ENCODE data around the gene GNB4.

The GNB4 gene

DNA sequence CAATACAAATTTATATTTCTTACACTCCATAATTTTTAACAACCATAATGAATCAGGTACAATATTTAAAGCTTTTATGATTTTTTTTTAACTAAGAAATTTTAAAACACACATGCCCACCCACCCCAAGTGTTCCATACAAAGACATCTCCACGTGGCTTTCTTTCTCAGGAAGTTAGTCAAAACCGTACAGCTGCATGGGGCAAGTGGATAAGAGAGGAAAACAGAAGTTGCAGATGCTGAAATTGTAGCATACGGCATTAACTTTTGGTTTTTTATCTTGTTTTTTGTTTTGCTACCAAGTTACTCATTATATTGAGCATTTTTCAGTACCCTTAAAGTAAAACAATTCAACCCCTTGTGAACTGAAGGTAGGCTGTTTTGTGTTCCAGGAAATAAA lies 14.8 kb downstream of the GNB4 start:
- TF ChIP-seq, protein P1, sequence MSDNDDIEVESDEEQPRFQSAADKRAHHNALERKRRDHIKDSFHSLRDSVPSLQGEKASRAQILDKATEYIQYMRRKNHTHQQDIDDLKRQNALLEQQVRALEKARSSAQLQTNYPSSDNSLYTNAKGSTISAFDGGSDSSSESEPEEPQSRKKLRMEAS (IDR thresholded peaks at IDR 0.05) = no peak
- TF ChIP-seq YY1 (IDR thresholded peaks at IDR 0.05; ENCODE audit: low read depth) (no peak), RAD21 (IDR thresholded peaks at IDR 0.05; ENCODE audit: low read depth) (no peak), EGR1 (IDR thresholded peaks at IDR 0.05) (no peak), TCF12 (IDR thresholded peaks at IDR 0.05; ENCODE audit: low read depth) (no peak), EP300 (IDR thresholded peaks at IDR 0.05; ENCODE audit: borderline replicate concordance) (no peak), NFIC (IDR thresholded peaks at IDR 0.05) (no peak), CEBPB (IDR thresholded peaks at IDR 0.05) (no peak), CREB1 (IDR thresholded peaks at IDR 0.05; ENCODE audit: low read depth) (no peak), TAF1 (IDR thresholded peaks at IDR 0.05; ENCODE audit: low read depth) (no peak), FOXM1 (IDR thresholded peaks at IDR 0.05; ENCODE audit: borderline replicate concordance, low read depth) (no peak), ZBTB7A (IDR thresholded peaks at IDR 0.05; ENCODE audit: low read depth) (no peak), TEAD4 (IDR thresholded peaks at IDR 0.05) (no peak)
- TF ChIP-seq, protein P2, sequence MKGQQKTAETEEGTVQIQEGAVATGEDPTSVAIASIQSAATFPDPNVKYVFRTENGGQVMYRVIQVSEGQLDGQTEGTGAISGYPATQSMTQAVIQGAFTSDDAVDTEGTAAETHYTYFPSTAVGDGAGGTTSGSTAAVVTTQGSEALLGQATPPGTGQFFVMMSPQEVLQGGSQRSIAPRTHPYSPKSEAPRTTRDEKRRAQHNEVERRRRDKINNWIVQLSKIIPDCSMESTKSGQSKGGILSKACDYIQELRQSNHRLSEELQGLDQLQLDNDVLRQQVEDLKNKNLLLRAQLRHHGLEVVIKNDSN (IDR thresholded peaks at IDR 0.05) = no peak
- TF ChIP-seq, protein P3, sequence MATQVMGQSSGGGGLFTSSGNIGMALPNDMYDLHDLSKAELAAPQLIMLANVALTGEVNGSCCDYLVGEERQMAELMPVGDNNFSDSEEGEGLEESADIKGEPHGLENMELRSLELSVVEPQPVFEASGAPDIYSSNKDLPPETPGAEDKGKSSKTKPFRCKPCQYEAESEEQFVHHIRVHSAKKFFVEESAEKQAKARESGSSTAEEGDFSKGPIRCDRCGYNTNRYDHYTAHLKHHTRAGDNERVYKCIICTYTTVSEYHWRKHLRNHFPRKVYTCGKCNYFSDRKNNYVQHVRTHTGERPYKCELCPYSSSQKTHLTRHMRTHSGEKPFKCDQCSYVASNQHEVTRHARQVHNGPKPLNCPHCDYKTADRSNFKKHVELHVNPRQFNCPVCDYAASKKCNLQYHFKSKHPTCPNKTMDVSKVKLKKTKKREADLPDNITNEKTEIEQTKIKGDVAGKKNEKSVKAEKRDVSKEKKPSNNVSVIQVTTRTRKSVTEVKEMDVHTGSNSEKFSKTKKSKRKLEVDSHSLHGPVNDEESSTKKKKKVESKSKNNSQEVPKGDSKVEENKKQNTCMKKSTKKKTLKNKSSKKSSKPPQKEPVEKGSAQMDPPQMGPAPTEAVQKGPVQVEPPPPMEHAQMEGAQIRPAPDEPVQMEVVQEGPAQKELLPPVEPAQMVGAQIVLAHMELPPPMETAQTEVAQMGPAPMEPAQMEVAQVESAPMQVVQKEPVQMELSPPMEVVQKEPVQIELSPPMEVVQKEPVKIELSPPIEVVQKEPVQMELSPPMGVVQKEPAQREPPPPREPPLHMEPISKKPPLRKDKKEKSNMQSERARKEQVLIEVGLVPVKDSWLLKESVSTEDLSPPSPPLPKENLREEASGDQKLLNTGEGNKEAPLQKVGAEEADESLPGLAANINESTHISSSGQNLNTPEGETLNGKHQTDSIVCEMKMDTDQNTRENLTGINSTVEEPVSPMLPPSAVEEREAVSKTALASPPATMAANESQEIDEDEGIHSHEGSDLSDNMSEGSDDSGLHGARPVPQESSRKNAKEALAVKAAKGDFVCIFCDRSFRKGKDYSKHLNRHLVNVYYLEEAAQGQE (IDR thresholded peaks at IDR 0.05; ENCODE audit: low read depth) = no peak

DNA sequence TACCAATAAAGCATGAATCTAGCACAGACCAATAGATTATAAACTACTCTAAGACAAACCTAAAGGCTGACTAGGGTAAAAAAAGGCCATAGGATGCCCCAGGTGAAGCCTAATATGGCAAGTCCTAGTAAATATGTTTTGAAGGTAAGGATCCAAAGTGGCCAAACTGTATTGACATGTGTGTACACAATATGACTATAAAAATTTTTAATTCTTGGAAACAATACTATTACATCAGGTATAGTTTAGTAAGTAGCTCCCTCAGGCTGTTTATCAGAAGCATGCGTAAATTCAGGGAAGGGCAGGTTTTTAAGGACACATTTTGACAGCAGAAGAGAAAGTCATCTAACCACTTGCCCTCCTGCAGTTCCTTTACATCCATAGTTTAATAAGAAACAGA lies 18.8 kb downstream of the GNB4 start:
- TF ChIP-seq RAD21 (IDR thresholded peaks at IDR 0.05; ENCODE audit: low read depth) (no peak), TCF12 (IDR thresholded peaks at IDR 0.05; ENCODE audit: low read depth) (no peak), EP300 (IDR thresholded peaks at IDR 0.05; ENCODE audit: borderline replicate concordance) (no peak), FOXM1 (IDR thresholded peaks at IDR 0.05; ENCODE audit: borderline replicate concordance, low read depth) (no peak), YY1 (IDR thresholded peaks at IDR 0.05; ENCODE audit: low read depth) (no peak), CREB1 (IDR thresholded peaks at IDR 0.05; ENCODE audit: low read depth) (no peak), TEAD4 (IDR thresholded peaks at IDR 0.05) (no peak)
- TF ChIP-seq, protein P2 (IDR thresholded peaks at IDR 0.05) = no peak
- TF ChIP-seq, protein P1 (IDR thresholded peaks at IDR 0.05) = no peak

DNA sequence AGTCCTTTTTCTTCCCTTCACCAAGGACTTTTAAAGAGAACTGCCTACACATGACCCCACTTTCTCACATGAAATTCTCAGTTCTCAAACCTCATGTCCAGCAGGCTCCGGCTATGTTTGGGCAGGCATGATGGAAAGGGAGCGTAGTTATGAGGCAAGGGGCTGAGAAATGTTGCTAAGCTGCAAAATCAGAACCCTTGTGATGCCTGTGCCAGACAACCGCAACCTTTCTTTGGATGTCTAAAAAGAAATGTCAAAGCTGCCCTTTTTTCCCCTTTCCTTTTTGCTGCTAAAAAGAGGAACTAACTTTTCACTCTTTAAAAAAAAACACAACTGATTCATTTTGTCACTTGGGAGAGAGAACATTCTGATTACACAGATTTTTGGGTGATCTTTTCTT lies 19.2 kb downstream of the GNB4 start:
- TF ChIP-seq, protein P3 (IDR thresholded peaks at IDR 0.05; ENCODE audit: low read depth) = no peak
- TF ChIP-seq EP300 (IDR thresholded peaks at IDR 0.05; ENCODE audit: borderline replicate concordance) (no peak), ZBTB7A (IDR thresholded peaks at IDR 0.05; ENCODE audit: low read depth) (no peak), TEAD4 (IDR thresholded peaks at IDR 0.05) (no peak), CEBPB (IDR thresholded peaks at IDR 0.05) (no peak), FOXM1 (IDR thresholded peaks at IDR 0.05; ENCODE audit: borderline replicate concordance, low read depth) (no peak), TAF1 (IDR thresholded peaks at IDR 0.05; ENCODE audit: low read depth) (no peak), EGR1 (IDR thresholded peaks at IDR 0.05) (no peak), RAD21 (IDR thresholded peaks at IDR 0.05; ENCODE audit: low read depth) (no peak), NFIC (IDR thresholded peaks at IDR 0.05) (no peak), YY1 (IDR thresholded peaks at IDR 0.05; ENCODE audit: low read depth) (no peak), CREB1 (IDR thresholded peaks at IDR 0.05; ENCODE audit: low read depth) (no peak), TCF12 (IDR thresholded peaks at IDR 0.05; ENCODE audit: low read depth) (no peak)
- TF ChIP-seq, protein P2 (IDR thresholded peaks at IDR 0.05) = no peak
- TF ChIP-seq, protein P1 (IDR thresholded peaks at IDR 0.05) = no peak

DNA sequence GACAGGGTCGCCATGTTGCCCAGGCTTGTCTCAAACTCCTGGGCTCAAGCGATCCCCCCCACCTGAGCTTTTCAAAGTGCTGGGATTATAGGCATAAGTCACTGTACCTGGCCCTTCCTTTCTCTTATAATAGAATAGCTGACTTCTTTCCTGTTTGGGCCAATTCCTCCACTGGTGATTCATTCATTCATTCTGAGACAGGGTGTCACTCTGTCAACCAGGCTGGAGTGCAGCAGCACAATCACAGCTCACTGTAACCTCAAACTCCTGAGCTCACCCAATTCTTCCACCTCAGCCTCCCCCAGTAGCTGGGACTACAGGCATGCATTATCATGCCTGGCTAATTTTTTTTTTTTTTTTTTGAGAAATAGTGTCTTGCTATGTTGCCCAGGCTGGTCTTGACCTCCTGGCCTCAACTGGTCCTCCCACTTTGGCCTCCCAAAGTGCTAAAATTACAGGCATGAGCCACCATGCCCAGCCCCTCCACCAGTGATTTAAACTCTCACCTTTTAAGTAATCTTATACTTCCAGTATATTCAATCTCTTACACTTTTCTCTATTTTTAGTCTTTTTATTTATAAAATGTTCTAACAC lies 20.9 kb downstream of the GNB4 start:
- TF ChIP-seq TAF1 (IDR thresholded peaks at IDR 0.05; ENCODE audit: low read depth) = no peak
- no peak for TF ChIP-seq CEBPB (IDR thresholded peaks at IDR 0.05)
- TF ChIP-seq EP300 (IDR thresholded peaks at IDR 0.05; ENCODE audit: borderline replicate concordance) = no peak
- no peak for TF ChIP-seq NFIC (IDR thresholded peaks at IDR 0.05)

DNA sequence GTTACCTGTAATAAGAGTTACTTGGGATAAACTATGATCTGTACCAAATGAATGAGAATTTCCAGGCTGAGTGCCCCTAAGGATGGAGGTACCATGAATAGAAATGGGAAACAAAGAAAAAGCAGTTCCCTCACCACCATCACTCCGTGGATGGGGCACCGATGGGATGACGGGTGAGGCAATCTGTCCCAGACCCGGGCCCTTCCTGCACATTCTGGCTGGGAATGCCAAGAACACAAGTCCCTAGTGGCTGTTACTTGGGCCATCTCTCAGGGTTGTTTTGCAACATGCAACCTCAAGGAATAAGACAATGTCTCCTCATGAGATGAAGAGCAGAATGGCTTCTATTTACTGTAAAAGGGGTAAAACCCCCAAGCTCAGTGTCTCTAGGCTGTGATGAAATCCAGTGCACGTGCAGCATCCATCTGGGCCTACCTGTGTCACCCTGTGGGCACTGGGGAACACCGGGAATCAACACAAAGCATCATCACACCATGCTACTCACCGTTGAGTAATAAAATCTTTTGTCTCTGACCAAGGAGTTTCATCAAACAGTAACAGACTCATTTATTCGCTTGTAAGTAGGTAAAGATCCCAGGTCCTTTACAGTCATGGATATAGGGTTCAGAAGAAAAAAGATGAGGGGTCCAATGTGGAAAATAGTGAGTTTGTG lies 22.3 kb downstream of the GNB4 start:
- TF ChIP-seq CEBPB (IDR thresholded peaks at IDR 0.05) = no peak
- TF ChIP-seq YY1 (IDR thresholded peaks at IDR 0.05; ENCODE audit: low read depth) = no peak
- TF ChIP-seq FOXM1 (IDR thresholded peaks at IDR 0.05; ENCODE audit: borderline replicate concordance, low read depth) = no peak
- no peak for TF ChIP-seq TAF1 (IDR thresholded peaks at IDR 0.05; ENCODE audit: low read depth)
- TF ChIP-seq, protein P3 (IDR thresholded peaks at IDR 0.05; ENCODE audit: low read depth) = no peak
- TF ChIP-seq EP300 (IDR thresholded peaks at IDR 0.05; ENCODE audit: borderline replicate concordance) = no peak
- TF ChIP-seq EGR1 (IDR thresholded peaks at IDR 0.05) = no peak
- no peak for TF ChIP-seq NFIC (IDR thresholded peaks at IDR 0.05)
- no peak for TF ChIP-seq TCF12 (IDR thresholded peaks at IDR 0.05; ENCODE audit: low read depth)
- no peak for TF ChIP-seq RAD21 (IDR thresholded peaks at IDR 0.05; ENCODE audit: low read depth)
- TF ChIP-seq, protein P2 (IDR thresholded peaks at IDR 0.05) = no peak
- no peak for TF ChIP-seq TEAD4 (IDR thresholded peaks at IDR 0.05)
- no peak for TF ChIP-seq ZBTB7A (IDR thresholded peaks at IDR 0.05; ENCODE audit: low read depth)
- no peak for TF ChIP-seq CREB1 (IDR thresholded peaks at IDR 0.05; ENCODE audit: low read depth)
- TF ChIP-seq, protein P1 (IDR thresholded peaks at IDR 0.05) = no peak

All from Ishikawa (cell line).